ENCODE measurements around the gene SLMAP. TPM values are rescaled to one million over a fixed set of nuclear protein-coding genes. Genes with fewer than 3 reads are reported as not detected.

SLMAP gene, protein sequence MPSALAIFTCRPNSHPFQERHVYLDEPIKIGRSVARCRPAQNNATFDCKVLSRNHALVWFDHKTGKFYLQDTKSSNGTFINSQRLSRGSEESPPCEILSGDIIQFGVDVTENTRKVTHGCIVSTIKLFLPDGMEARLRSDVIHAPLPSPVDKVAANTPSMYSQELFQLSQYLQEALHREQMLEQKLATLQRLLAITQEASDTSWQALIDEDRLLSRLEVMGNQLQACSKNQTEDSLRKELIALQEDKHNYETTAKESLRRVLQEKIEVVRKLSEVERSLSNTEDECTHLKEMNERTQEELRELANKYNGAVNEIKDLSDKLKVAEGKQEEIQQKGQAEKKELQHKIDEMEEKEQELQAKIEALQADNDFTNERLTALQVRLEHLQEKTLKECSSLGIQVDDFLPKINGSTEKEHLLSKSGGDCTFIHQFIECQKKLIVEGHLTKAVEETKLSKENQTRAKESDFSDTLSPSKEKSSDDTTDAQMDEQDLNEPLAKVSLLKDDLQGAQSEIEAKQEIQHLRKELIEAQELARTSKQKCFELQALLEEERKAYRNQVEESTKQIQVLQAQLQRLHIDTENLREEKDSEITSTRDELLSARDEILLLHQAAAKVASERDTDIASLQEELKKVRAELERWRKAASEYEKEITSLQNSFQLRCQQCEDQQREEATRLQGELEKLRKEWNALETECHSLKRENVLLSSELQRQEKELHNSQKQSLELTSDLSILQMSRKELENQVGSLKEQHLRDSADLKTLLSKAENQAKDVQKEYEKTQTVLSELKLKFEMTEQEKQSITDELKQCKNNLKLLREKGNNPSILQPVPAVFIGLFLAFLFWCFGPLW
- 10 to 100 TPM; 11.0 to 31.2 (median 19.3) TPM for polyA plus RNA-seq

- Mint-ChIP-seq H3K4me3 (peak within 1 kb of the TSS; percentile 93 to 99 (median 96)), H3K27me3 (ENCODE audit: low read depth in 3 of 3) (peaks cover 0 to 5% (median 3%) of the 10 kb centered on the region in 3 donors), H3K27ac (peak within 1 kb of the TSS; percentile 84 to 97 (median 94)), H3K4me1 (peaks cover 38 to 47% of the 10 kb centered on the region in 2 donors), H3K9me3 (no peaks in the 10 kb centered on the region), H3K36me3 (no peaks in the 10 kb centered on the region)
- DNase-seq = peak; percentile 92 to 94 (median 93)
These were observed at the start of gene SLMAP for GRCh38 chr3:57755741-57756527. SLMAP (plus strand) TSS chr3:57756309; CDS start chr3:57757652, 1,343 bp downstream.

- Mint-ChIP-seq H3K27ac (no peak overlapping the region), H3K27me3 (ENCODE audit: low read depth in 3 of 3) (peaks cover 2 to 14% (median 4%) of the 10 kb centered on the region in 3 donors), H3K36me3 (peaks cover 0 to 3% (median 0%) of the 10 kb centered on the region in 3 donors), H3K4me1 (no peaks in the 10 kb centered on the region), H3K4me3 (no peak overlapping the region), H3K9me3 (no peaks in the 10 kb centered on the region)
- no peak for DNase-seq
These were observed 49.6 kb upstream of the SLMAP start for GRCh38 chr3:57706462-57706861.

DNA sequence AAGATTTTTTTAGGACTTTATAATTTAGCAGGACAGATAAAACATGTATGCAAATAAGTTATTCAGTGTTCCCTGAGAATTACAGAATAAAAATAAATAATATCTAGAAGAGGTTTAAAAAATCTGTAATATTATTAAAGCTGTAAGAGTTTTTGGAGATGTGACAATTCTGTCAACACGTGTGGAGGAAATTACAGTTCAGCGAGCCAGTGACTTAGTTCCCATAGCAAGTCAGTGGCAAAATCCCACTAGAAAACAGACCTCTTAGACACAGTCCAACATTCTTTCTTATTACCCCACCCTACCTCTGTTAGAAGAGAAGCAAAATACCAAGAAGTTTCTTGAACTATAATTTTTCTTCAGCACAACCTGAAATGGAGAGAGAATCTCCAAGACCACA, 47.1 kb upstream of the SLMAP start:
- Mint-ChIP-seq H3K4me3 (no peak overlapping the region), H3K27me3 (ENCODE audit: low read depth in 3 of 3) (peaks cover 0 to 12% (median 2%) of the 10 kb centered on the region in 3 donors), H3K9me3 (no peaks in the 10 kb centered on the region), H3K4me1 (no peaks in the 10 kb centered on the region), H3K36me3 (peaks cover 0 to 3% (median 0%) of the 10 kb centered on the region in 3 donors), H3K27ac (no peak overlapping the region)
- no peak for DNase-seq

DNA sequence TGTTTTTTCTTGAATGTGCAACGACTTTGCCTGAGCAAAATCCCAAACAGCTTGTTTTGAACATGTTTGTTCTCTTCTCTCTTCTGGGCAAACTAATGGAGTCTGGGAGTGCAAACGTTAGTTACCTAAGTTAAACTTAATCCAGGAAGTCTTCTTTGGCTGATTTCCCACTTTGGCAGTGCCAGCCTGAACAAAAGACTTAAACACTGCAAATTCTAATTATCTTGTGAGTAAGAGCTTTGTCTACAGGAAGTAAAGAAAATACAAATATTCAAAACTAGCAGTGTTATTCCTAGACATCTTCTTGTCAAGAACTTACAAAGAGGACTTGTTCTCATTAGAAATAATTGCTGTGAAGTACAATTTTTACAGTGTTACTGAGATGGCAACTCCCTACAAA, 46.5 kb upstream of the SLMAP start:
- no peaks in the 10 kb centered on the region for H3K4me1 Mint-ChIP-seq
- no peak overlapping the region for H3K4me3 Mint-ChIP-seq
- DNase-seq = no peak
- H3K9me3 Mint-ChIP-seq = no peaks in the 10 kb centered on the region
- H3K36me3 Mint-ChIP-seq = peaks cover 0 to 3% (median 0%) of the 10 kb centered on the region in 3 donors
- H3K27me3 Mint-ChIP-seq (ENCODE audit: low read depth in 3 of 3) = peaks cover 0 to 12% (median 2%) of the 10 kb centered on the region in 3 donors
- no peak overlapping the region for H3K27ac Mint-ChIP-seq

DNA sequence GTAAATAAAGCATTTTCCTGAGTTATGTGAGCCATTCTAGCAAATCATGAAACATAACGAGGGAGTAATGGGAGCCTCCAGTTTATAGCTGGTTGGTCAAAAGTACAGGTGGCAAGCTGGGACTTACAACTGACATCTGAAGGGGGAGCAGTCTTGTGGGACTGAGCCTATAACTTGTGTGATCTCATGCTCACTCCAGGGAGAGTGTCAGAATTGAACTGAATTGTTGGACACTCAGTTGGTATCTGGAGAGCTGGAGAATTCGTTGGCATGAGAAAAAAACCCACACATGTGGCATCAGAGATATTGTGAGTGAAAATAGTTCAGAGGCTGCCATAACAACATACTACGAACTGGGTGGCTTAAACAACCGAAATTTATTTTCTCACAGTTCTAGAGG, 40.4 kb upstream of the SLMAP start:
- no peaks in the 10 kb centered on the region for H3K4me1 Mint-ChIP-seq
- DNase-seq = no peak
- H3K36me3 Mint-ChIP-seq = no peaks in the 10 kb centered on the region
- H3K27ac Mint-ChIP-seq = no peak overlapping the region
- no peak overlapping the region for H3K4me3 Mint-ChIP-seq
- no peaks in the 10 kb centered on the region for H3K9me3 Mint-ChIP-seq
- peaks cover 0 to 2% (median 0%) of the 10 kb centered on the region in 3 donors for H3K27me3 Mint-ChIP-seq (ENCODE audit: low read depth in 3 of 3)

- Mint-ChIP-seq H3K4me1 (no peaks in the 10 kb centered on the region), H3K27ac (no peak overlapping the region)
These were observed 38.8 kb upstream of the SLMAP start for GRCh38 chr3:57717205-57717868.

GRCh38 chr3:57718118-57718517, 38.0 kb upstream of the SLMAP start:
- H3K27me3 Mint-ChIP-seq (ENCODE audit: low read depth in 3 of 3) = peaks cover 2 to 5% (median 2%) of the 10 kb centered on the region in 3 donors
- no peak overlapping the region for H3K27ac Mint-ChIP-seq
- H3K4me1 Mint-ChIP-seq = no peaks in the 10 kb centered on the region
- no peak for DNase-seq
- H3K36me3 Mint-ChIP-seq = no peaks in the 10 kb centered on the region
- no peak overlapping the region for H3K4me3 Mint-ChIP-seq
- no peaks in the 10 kb centered on the region for H3K9me3 Mint-ChIP-seq

More at GRCh38 chr3:57717205-57717868, 38.8 kb upstream of the SLMAP start:
- no peaks in the 10 kb centered on the region for H3K36me3 Mint-ChIP-seq
- DNase-seq = no peak
- H3K27me3 Mint-ChIP-seq (ENCODE audit: low read depth in 3 of 3) = peaks cover 0 to 5% (median 2%) of the 10 kb centered on the region in 3 donors
- H3K9me3 Mint-ChIP-seq = no peaks in the 10 kb centered on the region
- no peak overlapping the region for H3K4me3 Mint-ChIP-seq

- Mint-ChIP-seq H3K9me3 (no peaks in the 10 kb centered on the region), H3K36me3 (no peaks in the 10 kb centered on the region), H3K27me3 (ENCODE audit: low read depth in 3 of 3) (peaks cover 0 to 3% (median 2%) of the 10 kb centered on the region in 3 donors), H3K27ac (no peak overlapping the region), H3K4me1 (no peaks in the 10 kb centered on the region), H3K4me3 (no peak overlapping the region)
- DNase-seq = no peak
These were observed 29.7 kb upstream of the SLMAP start for GRCh38 chr3:57726397-57726796.

- H3K4me3 Mint-ChIP-seq = no peak overlapping the region
- no peak overlapping the region for H3K27ac Mint-ChIP-seq
- peaks cover 0 to 3% (median 0%) of the 10 kb centered on the region in 3 donors for H3K36me3 Mint-ChIP-seq
- H3K27me3 Mint-ChIP-seq (ENCODE audit: low read depth in 3 of 3) = peaks cover 0 to 5% (median 0%) of the 10 kb centered on the region in 3 donors
- H3K4me1 Mint-ChIP-seq = no peaks in the 10 kb centered on the region
- no peak for DNase-seq
- no peaks in the 10 kb centered on the region for H3K9me3 Mint-ChIP-seq
These were observed 29.0 kb upstream of the SLMAP start for GRCh38 chr3:57727106-57727505.

DNA sequence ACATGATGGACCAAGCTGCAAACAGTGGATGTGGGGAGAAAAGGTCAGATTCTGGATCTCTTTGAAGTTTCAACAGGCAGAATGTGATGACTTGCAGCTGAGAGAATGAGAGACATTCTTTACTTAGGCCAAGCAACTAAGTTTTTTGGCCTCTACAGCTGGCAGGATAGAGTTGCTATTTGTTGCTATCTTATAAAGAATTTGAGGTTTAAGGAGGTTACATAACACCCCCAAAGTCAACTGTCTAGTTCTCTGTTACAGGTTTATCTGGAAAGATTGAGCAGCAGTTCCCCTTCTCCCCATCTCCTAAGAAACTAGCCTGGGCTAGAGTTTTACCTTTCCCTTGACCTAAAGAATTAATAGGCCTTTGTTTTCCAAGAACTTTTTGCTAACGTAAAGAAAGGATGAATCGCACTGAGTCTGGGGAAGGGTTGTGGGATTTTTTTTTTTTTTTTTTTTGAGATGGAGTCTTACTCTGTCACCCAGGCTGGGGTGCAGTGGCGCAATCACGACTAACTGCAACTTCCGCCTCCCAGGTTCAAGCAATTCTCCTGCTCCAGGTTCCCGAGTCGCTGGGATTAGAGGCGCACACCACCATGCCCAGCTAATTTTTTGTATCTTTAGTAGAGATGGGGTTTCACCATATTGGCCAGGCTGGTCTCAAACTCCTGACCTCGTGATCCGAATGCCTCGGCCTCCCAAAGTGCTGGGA, 26.6 kb upstream of the SLMAP start:
- H3K4me1 Mint-ChIP-seq = no peaks in the 10 kb centered on the region
- H3K4me3 Mint-ChIP-seq = no peak overlapping the region
- DNase-seq = no peak
- H3K9me3 Mint-ChIP-seq = no peaks in the 10 kb centered on the region
- peaks cover 0 to 3% (median 0%) of the 10 kb centered on the region in 3 donors for H3K36me3 Mint-ChIP-seq
- peaks cover 0 to 2% (median 0%) of the 10 kb centered on the region in 3 donors for H3K27me3 Mint-ChIP-seq (ENCODE audit: low read depth in 3 of 3)
- no peak overlapping the region for H3K27ac Mint-ChIP-seq

DNA sequence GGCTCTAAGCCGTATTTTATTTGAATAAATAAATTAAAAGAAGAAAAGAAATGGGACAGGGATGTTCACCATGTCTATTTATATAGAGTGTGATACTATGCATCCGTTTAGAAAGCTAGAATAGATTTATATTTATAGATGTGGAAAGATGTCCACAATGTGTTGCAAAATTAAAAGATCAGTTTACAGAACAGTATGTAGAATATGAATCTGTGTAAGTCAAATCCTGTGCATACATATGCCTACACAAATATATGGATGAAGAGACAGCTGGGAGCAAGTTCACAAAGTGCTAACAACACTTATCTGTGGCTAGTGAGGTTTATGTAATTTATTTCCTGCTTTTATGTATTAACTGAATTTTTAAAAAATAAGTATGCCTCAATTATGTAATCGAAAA, 25.4 kb upstream of the SLMAP start:
- Mint-ChIP-seq H3K36me3 (peaks cover 0 to 3% (median 0%) of the 10 kb centered on the region in 3 donors), H3K27me3 (ENCODE audit: low read depth in 3 of 3) (peaks cover 0 to 2% (median 0%) of the 10 kb centered on the region in 3 donors), H3K27ac (no peak overlapping the region), H3K4me1 (no peaks in the 10 kb centered on the region), H3K4me3 (no peak overlapping the region), H3K9me3 (no peaks in the 10 kb centered on the region)
- DNase-seq = no peak

- Mint-ChIP-seq H3K4me1 (no peaks in the 10 kb centered on the region), H3K4me3 (no peak overlapping the region), H3K9me3 (no peaks in the 10 kb centered on the region), H3K27ac (no peak overlapping the region), H3K36me3 (peaks cover 0 to 3% (median 0%) of the 10 kb centered on the region in 3 donors), H3K27me3 (ENCODE audit: low read depth in 3 of 3) (peaks cover 0 to 2% (median 0%) of the 10 kb centered on the region in 3 donors)
- DNase-seq = no peak
These were observed 24.8 kb upstream of the SLMAP start for GRCh38 chr3:57731311-57731710.
